GM19099 (cell line): Measurements from ENCODE around the gene SERPINC1.

Experiments
- POLR2A ChIP-seq: IDR thresholded peaks from 3 replicates; pipeline ENCODE4 v1.6.1; 2011; ENCODE audit warnings: low read depth; ENCODE audit not compliant: insufficient read length; ENCODE audit errors: extremely low read depth

Gene SERPINC1

GRCh38 chr1:173868266-173869020, 48.7 kb downstream of the SERPINC1 start, which contains the start of gene ZBTB37:
Gene ZBTB37 (plus strand): TSS chr1:173868380. CDS start chr1:173870226, 1,846 bp downstream.
- no peak for TF ChIP-seq POLR2A

GRCh38 chr1:173867753-173868265, 49.3 kb downstream of the SERPINC1 start, which contains the start of gene GAS5:
Gene GAS5 (minus strand): TSS chr1:173867989.
- TF ChIP-seq POLR2A: peak; percentile 100

- no peak for TF ChIP-seq POLR2A
These were observed 49.9 kb downstream of the SERPINC1 start for GRCh38 chr1:173867141-173867752.

- no peak for TF ChIP-seq POLR2A
These were observed 50.6 kb downstream of the SERPINC1 start for GRCh38 chr1:173866413-173867115.

- peak; percentile 16 for TF ChIP-seq POLR2A
These were observed 51.5 kb downstream of the SERPINC1 start for GRCh38 chr1:173865468-173866164.

- TF ChIP-seq POLR2A: peak; percentile 10
These were observed 52.8 kb downstream of the SERPINC1 start for GRCh38 chr1:173864179-173864867.

GRCh38 chr1:173863224-173864161, 53.6 kb downstream of the SERPINC1 start:
- peak; percentile 35 for TF ChIP-seq POLR2A

GRCh38 chr1:173862769-173863223, 54.3 kb downstream of the SERPINC1 start:
- no peak for TF ChIP-seq POLR2A

GRCh38 chr1:173861731-173862145, 55.4 kb downstream of the SERPINC1 start:
- TF ChIP-seq POLR2A: no peak

GRCh38 chr1:173860065-173860464, 57.1 kb downstream of the SERPINC1 start:
- TF ChIP-seq POLR2A: no peak

GRCh38 chr1:173857363-173857917, 59.7 kb downstream of the SERPINC1 start:
- no peak for TF ChIP-seq POLR2A

- no peak for TF ChIP-seq POLR2A
These were observed 60.2 kb downstream of the SERPINC1 start for GRCh38 chr1:173856903-173857302.

GRCh38 chr1:173856014-173856413, 61.1 kb downstream of the SERPINC1 start:
- TF ChIP-seq POLR2A: no peak
